Measurements from ENCODE around the gene DLG2.
A peak's percentile ranks its signal among the peaks of the same experiment; 100 is the strongest.

DLG2 gene

GRCh38 chr11:84564180-84564866 is 1062.8 kb downstream of the DLG2 start:
- peak in 1 of 2 donors; percentile 3 for DNase-seq (ENCODE audit: low read depth in 2 of 2)

GRCh38 chr11:84563356-84563755 is 1063.8 kb downstream of the DLG2 start:
- DNase-seq (ENCODE audit: low read depth in 2 of 2), result no peak

- DNase-seq (ENCODE audit: low read depth in 2 of 2), result no peak
Measured at GRCh38 chr11:84560206-84560605, 1066.9 kb downstream of the DLG2 start.

- no peak for DNase-seq (ENCODE audit: low read depth in 2 of 2)
Measured at GRCh38 chr11:84558085-84558905, 1068.8 kb downstream of the DLG2 start.

- no peak for DNase-seq (ENCODE audit: low read depth in 2 of 2)
Measured at GRCh38 chr11:84552791-84553190, 1074.4 kb downstream of the DLG2 start.

- no peak for DNase-seq (ENCODE audit: low read depth in 2 of 2)
Measured at GRCh38 chr11:84549217-84549616, 1077.9 kb downstream of the DLG2 start.

GRCh38 chr11:84544566-84544965 is 1082.6 kb downstream of the DLG2 start:
- DNase-seq (ENCODE audit: low read depth in 2 of 2), result no peak

GRCh38 chr11:84543367-84544159 is 1083.6 kb downstream of the DLG2 start:
- no peak for DNase-seq (ENCODE audit: low read depth in 2 of 2)

- no peak for DNase-seq (ENCODE audit: low read depth in 2 of 2)
Measured at GRCh38 chr11:84541731-84542340, 1085.3 kb downstream of the DLG2 start.

- DNase-seq (ENCODE audit: low read depth in 2 of 2), result no peak
Measured at GRCh38 chr11:84536456-84536855, 1090.7 kb downstream of the DLG2 start.

- DNase-seq (ENCODE audit: low read depth in 2 of 2), result no peak
Measured at GRCh38 chr11:84532364-84532763, 1094.8 kb downstream of the DLG2 start.

- no peak for DNase-seq (ENCODE audit: low read depth in 2 of 2)
Measured at GRCh38 chr11:84526250-84526649, 1100.9 kb downstream of the DLG2 start.

GRCh38 chr11:84524422-84525051 is 1102.6 kb downstream of the DLG2 start:
- no peak for DNase-seq (ENCODE audit: low read depth in 2 of 2)

GRCh38 chr11:84522331-84522730 is 1104.8 kb downstream of the DLG2 start:
- no peak for DNase-seq (ENCODE audit: low read depth in 2 of 2)

GRCh38 chr11:84518631-84519183 is 1108.4 kb downstream of the DLG2 start:
- DNase-seq (ENCODE audit: low read depth in 2 of 2), result no peak

- DNase-seq (ENCODE audit: low read depth in 2 of 2), result no peak
Measured at GRCh38 chr11:84514436-84514835, 1112.7 kb downstream of the DLG2 start.

- DNase-seq (ENCODE audit: low read depth in 2 of 2), result no peak
Measured at GRCh38 chr11:84503503-84503902, 1123.6 kb downstream of the DLG2 start.

- DNase-seq (ENCODE audit: low read depth in 2 of 2), result no peak
Measured at GRCh38 chr11:84501750-84502149, 1125.4 kb downstream of the DLG2 start.

GRCh38 chr11:84497981-84498411 is 1129.1 kb downstream of the DLG2 start:
- DNase-seq (ENCODE audit: low read depth in 2 of 2), result no peak

- no peak for DNase-seq (ENCODE audit: low read depth in 2 of 2)
Measured at GRCh38 chr11:84497181-84497580, 1130.0 kb downstream of the DLG2 start.

- DNase-seq (ENCODE audit: low read depth in 2 of 2), result no peak
Measured at GRCh38 chr11:84496122-84496521, 1131.0 kb downstream of the DLG2 start.
